Naive thymus-derived CD8-positive, alpha-beta T cell (primary cell): ENCODE results near the gene PTPRF. TPM values are rescaled to one million over a fixed set of nuclear protein-coding genes. Genes with fewer than 3 reads are reported as not detected.

Experiments used
- ATAC-seq, 2 donors: fragments of 150-1000 bp; cut with Tn5 transposase in 1 of 2; sonication (Bioruptor Pico), chemical (Tn5 transposase) in 1 of 2; 1 replicate in 1 of 2; 2 replicates in 1 of 2; pipeline ENCODE4 v1.10.0; 2021; ENCODE audit warnings: mild to moderate bottlenecking in 2 of 2, moderate library complexity in 2 of 2
- POLR2A ChIA-PET: fragments of 350-600 bp; sonication (Branson Sonifier 250); formaldehyde crosslinking; loops from one replicate; lab custom pipeline; 2021; ENCODE audit warnings: antibody characterized with exemption; lab: Charles Lee
- DNase-seq, 10 donors: peaks; one replicate each; pipeline versions ENCODE4 v3.0.0 to v3.0.0-alpha.2; 2020 to 2022
- H3K27ac Mint-ChIP-seq, 10 donors: one replicate each; pipeline ENCODE4 v1.8.0; 2020 to 2022; ENCODE audit warnings: mild to moderate bottlenecking in 10 of 10, mixed read lengths in 10 of 10, moderate library complexity in 4 of 10, inconsistent platforms in 1 of 10
- H3K27me3 Mint-ChIP-seq, 5 donors: one replicate each; pipeline ENCODE4 v1.8.0; 2021 to 2022; ENCODE audit warnings: mixed read lengths in 5 of 5
- H3K36me3 Mint-ChIP-seq, 3 donors: one replicate each; pipeline ENCODE4 v1.8.0; 2020 to 2022; ENCODE audit warnings: mixed read lengths in 3 of 3, mild to moderate bottlenecking in 2 of 3, inconsistent platforms in 1 of 3
- H3K4me1 Mint-ChIP-seq, 4 donors: one replicate each; pipeline ENCODE4 v1.8.0; 2021 to 2022; ENCODE audit warnings: mixed read lengths in 4 of 4
- H3K4me3 Mint-ChIP-seq, 10 donors: one replicate each; pipeline ENCODE4 v1.8.0; 2020 to 2022; ENCODE audit warnings: mild to moderate bottlenecking in 10 of 10, mixed read lengths in 10 of 10, moderate library complexity in 6 of 10, inconsistent platforms in 1 of 10
- H3K9me3 Mint-ChIP-seq, 9 donors: one replicate each; pipeline ENCODE4 v1.8.0; 2020 to 2022; ENCODE audit warnings: mixed read lengths in 9 of 9, mild to moderate bottlenecking in 3 of 9, inconsistent platforms in 1 of 9, moderate library complexity in 1 of 9
- polyA plus RNA-seq, 3 donors: library from polyadenylated mRNA; unstranded; fragments of 300-500 nt; fragmentation: Illumina TruSeq; gene quantifications; one replicate each; pipeline ENCODE4 v1.2.3, GENCODE V29; 2021
- total RNA-seq, 8 experiments: library from RNA in 2 of 8; stranded (reverse) in 2 of 8; gene quantifications; one replicate each; pipeline ENCODE4 v1.2.3 and lab custom pipeline; 2021 to 2026

Gene PTPRF
- total and polyA plus RNA-seq, 5 experiments from 2014 or later, result 0.08 TPM; not detected in 4

DNA sequence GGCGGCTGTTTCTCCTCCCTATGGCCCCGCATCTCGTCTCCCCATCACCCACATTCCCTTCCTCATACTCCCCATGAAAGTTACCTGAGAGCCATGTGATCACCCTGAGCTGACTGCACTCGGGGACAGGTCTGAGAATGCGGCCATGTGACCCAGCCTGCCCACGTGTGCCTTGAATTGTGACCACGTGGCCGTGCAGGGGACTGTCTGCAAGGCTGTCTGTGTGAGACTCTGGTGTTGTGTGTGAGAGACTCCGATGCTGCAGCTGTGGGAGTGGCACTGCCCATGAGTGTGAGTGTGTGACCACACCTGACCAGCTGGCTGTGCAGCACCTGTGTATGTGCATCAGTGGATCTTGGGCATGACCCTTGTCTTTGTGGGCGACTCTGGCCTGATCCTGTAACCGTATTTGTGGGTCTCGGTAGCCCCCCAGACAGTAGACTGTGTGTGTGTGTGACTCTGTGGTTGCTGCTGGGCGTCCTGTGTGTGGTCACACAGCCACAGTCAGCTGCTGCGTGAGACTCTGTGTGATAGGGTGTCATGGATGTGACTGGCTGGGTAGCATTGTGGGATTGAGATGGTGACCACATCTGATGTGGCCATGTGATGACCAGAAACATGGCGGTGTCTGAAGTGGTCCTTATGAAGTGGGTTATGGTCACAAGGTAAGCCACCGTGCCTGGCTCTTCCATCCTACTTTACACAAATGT, 62.4 kb downstream of the PTPRF start:
- DNase-seq, result no peak
- ATAC-seq, result no peak
- Mint-ChIP-seq H3K27me3 (no peaks in the 10 kb centered on the region), H3K27ac (no peak overlapping the region), H3K4me1 (no peaks in the 10 kb centered on the region), H3K36me3 (no peaks in the 10 kb centered on the region), H3K4me3 (no peak overlapping the region), H3K9me3 (no peaks in the 10 kb centered on the region)
- POLR2A ChIA-PET, result no interaction called here

DNA sequence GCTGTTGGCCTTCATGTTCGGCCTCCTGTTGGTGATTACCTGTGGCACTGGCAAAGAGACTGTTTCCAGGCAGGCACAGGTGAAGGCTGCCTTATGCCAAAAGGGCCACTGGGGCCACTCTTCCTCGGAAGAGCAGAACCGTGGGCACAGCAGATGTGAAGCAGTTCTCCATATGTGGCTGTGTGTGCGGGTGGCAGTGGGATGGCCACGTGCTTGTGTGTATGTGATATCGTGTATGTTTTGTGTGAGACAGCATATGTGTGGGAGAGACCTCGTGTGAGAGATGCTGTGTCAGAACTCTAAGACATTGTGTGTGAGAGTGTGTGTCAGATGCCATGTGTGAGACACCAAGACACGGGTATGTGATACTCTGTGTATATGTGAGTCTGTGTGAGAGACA, 65.9 kb downstream of the PTPRF start:
- Mint-ChIP-seq H3K27me3 (no peaks in the 10 kb centered on the region), H3K4me3 (no peak overlapping the region), H3K36me3 (no peaks in the 10 kb centered on the region), H3K9me3 (no peaks in the 10 kb centered on the region), H3K27ac (no peak overlapping the region), H3K4me1 (no peaks in the 10 kb centered on the region)
- DNase-seq (no peak), ATAC-seq (no peak)
- POLR2A ChIA-PET, result no interaction called here

DNA sequence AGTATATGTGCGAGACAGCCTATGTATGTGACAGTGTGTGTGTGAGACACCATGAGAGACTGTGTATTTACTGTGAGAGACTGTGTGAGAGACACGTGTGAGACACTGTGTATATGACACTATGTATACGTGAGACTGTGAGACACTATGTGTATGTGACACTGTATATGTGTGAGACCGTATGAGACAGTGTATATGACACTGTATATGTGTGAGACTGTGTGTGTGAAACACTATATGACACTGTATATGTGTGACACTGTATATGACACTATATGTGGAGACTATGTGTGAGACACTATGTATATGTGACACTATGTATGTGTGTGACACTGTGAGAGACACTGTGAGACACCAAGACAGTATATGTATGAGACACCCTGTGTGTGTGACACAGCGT, 66.3 kb downstream of the PTPRF start:
- Mint-ChIP-seq H3K4me3 (no peak overlapping the region), H3K27ac (no peak overlapping the region), H3K36me3 (no peaks in the 10 kb centered on the region), H3K27me3 (no peaks in the 10 kb centered on the region), H3K4me1 (no peaks in the 10 kb centered on the region), H3K9me3 (no peaks in the 10 kb centered on the region)
- no peak for ATAC-seq
- POLR2A ChIA-PET, result no interaction called here
- DNase-seq, result no peak

DNA sequence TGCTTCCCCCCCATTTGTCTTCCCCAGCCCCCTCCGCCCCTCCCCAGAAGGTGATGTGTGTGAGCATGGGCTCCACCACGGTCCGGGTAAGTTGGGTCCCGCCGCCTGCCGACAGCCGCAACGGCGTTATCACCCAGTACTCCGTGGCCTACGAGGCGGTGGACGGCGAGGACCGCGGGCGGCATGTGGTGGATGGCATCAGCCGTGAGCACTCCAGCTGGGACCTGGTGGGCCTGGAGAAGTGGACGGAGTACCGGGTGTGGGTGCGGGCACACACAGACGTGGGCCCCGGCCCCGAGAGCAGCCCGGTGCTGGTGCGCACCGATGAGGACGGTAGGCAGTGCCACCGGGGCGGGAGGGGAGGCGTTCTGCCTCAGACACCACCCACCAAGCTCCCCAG, 67.0 kb downstream of the PTPRF start:
- Mint-ChIP-seq H3K9me3 (no peaks in the 10 kb centered on the region), H3K36me3 (no peaks in the 10 kb centered on the region), H3K27me3 (no peaks in the 10 kb centered on the region), H3K4me1 (no peaks in the 10 kb centered on the region), H3K4me3 (no peak overlapping the region), H3K27ac (no peak overlapping the region)
- ATAC-seq, result no peak
- POLR2A ChIA-PET, result no interaction called here
- no peak for DNase-seq

DNA sequence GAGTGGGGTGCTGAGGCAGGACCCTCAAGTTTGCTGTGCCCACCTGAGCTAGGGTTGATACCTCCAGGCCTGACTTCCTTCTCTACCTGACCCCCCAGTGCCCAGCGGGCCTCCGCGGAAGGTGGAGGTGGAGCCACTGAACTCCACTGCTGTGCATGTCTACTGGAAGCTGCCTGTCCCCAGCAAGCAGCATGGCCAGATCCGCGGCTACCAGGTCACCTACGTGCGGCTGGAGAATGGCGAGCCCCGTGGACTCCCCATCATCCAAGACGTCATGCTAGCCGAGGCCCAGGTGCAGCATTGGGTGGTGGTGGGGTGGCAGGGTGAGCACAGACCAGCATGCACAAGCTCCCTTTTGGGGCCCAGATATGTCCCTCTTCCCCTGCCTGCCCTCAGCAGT, 67.9 kb downstream of the PTPRF start:
- Mint-ChIP-seq H3K4me1 (no peaks in the 10 kb centered on the region), H3K4me3 (no peak overlapping the region), H3K36me3 (no peaks in the 10 kb centered on the region), H3K9me3 (no peaks in the 10 kb centered on the region), H3K27me3 (no peaks in the 10 kb centered on the region), H3K27ac (no peak overlapping the region)
- POLR2A ChIA-PET, result interaction anchor here (0.5 kb wide), 1 partner anchor 272 kb away, joined by 3 read pairs; no protein-coding TSS in a partner anchor
- DNase-seq, result no peak
- ATAC-seq, result no peak

DNA sequence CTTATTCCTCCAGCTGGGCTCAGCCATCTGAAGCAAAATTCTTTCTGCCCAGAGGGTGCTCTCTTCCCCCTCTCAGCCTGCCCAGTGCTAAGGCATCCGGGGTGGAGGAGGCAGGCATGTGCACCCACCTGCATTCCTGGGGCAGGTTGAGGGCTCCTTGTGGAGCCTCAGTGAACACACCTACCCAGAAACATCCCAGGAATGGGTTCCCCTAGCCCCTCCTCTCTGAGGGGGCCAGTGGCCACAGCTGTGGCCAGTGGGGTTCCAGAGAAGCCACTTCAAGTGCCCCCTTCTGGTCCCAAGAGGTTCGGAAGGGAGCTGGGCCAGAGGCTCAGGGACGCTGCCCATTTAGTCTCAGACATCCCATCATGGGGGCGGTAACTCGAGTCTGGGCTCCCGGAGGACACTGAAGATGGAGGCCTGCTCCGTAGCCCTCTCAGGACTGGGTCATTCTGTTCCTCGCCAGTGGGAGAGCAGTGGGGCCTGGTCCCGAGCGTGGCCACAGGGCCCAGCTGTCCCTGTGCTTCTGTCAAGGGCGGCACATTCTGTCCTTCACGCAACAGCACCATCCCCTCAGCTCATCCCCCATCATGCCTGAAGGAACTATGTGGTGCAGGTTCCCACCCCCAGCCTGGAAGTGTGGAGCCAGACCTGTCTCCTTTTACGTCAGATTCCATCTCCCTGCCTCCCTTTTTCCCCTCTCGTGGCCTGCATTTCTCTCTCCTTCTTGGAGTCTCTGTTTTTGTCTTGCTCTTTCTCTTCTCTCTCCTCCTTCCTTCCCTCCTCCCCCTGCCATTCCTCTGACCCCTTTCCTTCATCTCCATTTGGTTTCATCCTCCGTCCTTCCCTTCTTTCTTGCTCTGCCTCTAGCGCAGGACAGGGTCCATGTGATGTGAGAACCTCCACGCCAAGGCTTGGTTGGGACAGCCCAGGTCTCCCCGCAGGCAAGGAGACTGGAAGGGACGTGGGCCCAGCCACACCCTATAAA, 69.6 kb downstream of the PTPRF start:
- DNase-seq (no peak), ATAC-seq (no peak)
- H3K4me1 Mint-ChIP-seq, result no peaks in the 10 kb centered on the region
- peak overlapping the region in 1 of 10 donors; percentile 58 for H3K27ac Mint-ChIP-seq
- POLR2A ChIA-PET, result no interaction called here
- H3K36me3 Mint-ChIP-seq, result no peaks in the 10 kb centered on the region
- H3K4me3 Mint-ChIP-seq, result no peak overlapping the region
- no peaks in the 10 kb centered on the region for H3K9me3 Mint-ChIP-seq
- H3K27me3 Mint-ChIP-seq, result no peaks in the 10 kb centered on the region

DNA sequence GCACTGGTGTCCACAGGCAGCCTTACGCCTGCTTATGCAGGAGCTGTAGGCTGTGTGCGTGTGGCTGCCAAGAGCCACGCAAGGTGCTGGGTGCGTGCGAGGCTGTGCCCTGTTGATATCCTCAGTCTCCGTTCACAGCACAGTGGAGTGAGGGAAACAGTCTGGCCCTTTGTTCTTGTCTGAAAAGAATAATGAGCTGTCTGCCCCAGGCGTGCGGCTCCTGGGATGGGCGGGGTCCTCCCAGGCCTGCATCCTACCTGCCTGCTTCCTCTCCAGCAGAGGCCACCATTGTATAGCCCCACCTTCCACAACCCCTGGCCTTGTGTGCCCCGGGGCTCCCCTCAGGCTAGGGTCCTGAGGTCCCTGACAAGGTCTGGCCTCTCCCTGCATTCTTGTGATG, 72.3 kb downstream of the PTPRF start:
- Mint-ChIP-seq H3K36me3 (no peaks in the 10 kb centered on the region), H3K9me3 (no peaks in the 10 kb centered on the region), H3K4me1 (peaks cover 0 to 2% (median 0%) of the 10 kb centered on the region in 4 donors), H3K27me3 (no peaks in the 10 kb centered on the region), H3K4me3 (no peak overlapping the region), H3K27ac (peak overlapping the region in 1 of 10 donors; percentile 15)
- DNase-seq, result no peak
- ATAC-seq, result no peak
- POLR2A ChIA-PET, result no interaction called here

DNA sequence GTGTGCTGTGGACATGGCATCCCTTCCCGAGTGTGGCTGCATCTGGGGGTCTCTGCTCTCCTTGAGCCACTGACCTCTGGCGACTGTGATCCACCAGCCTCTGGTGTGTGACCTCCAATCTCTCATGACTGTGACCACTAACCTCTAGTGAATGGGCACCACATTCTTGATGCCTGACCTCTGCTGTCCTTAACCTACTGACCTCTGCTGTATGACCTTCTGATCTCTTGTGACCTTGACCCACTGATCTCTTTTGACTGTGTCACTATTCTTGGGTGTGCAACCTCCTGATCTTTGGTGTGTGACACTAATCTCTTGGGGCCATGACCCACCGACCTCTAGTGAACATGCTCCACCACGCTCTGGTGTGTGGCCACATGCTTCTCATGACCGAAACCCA, 73.5 kb downstream of the PTPRF start:
- DNase-seq (no peak), ATAC-seq (no peak)
- Mint-ChIP-seq H3K27me3 (no peaks in the 10 kb centered on the region), H3K4me3 (no peak overlapping the region), H3K36me3 (no peaks in the 10 kb centered on the region), H3K27ac (no peak overlapping the region), H3K4me1 (peaks cover 0 to 2% (median 0%) of the 10 kb centered on the region in 4 donors), H3K9me3 (no peaks in the 10 kb centered on the region)
- POLR2A ChIA-PET, result no interaction called here

DNA sequence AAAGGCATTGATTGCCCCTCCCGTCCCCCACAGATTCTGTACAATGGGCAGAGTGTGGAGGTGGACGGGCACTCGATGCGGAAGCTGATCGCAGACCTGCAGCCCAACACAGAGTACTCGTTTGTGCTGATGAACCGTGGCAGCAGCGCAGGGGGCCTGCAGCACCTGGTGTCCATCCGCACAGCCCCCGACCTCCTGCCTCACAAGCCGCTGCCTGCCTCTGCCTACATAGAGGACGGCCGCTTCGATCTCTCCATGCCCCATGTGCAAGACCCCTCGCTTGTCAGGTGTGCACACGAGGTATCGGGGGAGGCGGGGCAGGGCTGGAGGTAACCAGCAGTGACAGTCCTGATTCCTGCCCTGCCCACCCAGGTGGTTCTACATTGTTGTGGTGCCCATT, 74.5 kb downstream of the PTPRF start:
- Mint-ChIP-seq H3K9me3 (no peaks in the 10 kb centered on the region), H3K4me1 (peaks cover 0 to 2% (median 0%) of the 10 kb centered on the region in 4 donors), H3K4me3 (no peak overlapping the region), H3K36me3 (no peaks in the 10 kb centered on the region), H3K27me3 (no peaks in the 10 kb centered on the region), H3K27ac (no peak overlapping the region)
- POLR2A ChIA-PET, result no interaction called here
- ATAC-seq (no peak), DNase-seq (no peak)

DNA sequence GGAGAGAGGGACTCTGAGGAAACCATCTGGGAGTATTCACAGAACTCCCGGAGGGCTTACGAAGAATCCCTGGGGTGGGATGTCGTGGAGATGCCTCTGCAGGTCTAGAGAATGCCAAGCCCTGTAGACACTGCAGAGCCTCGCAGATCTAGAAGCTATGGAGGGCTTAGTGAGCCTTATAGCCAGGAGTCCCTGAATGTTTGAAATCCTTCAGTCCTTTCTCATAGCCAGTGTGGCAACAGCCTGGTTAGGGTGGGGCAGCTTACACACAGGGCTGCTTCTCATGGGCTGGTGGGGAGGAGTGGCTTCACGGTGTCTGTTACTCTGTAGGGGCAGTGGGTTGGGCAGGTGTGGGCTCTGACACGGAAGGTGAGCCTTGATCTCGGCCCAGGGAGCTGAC, 75.1 kb downstream of the PTPRF start:
- H3K9me3 Mint-ChIP-seq, result no peaks in the 10 kb centered on the region
- ATAC-seq, result no peak
- peaks cover 0 to 2% (median 0%) of the 10 kb centered on the region in 4 donors for H3K4me1 Mint-ChIP-seq
- no peak overlapping the region for H3K4me3 Mint-ChIP-seq
- H3K27ac Mint-ChIP-seq, result no peak overlapping the region
- DNase-seq, result no peak
- no peaks in the 10 kb centered on the region for H3K27me3 Mint-ChIP-seq
- POLR2A ChIA-PET, result no interaction called here
- H3K36me3 Mint-ChIP-seq, result no peaks in the 10 kb centered on the region

DNA sequence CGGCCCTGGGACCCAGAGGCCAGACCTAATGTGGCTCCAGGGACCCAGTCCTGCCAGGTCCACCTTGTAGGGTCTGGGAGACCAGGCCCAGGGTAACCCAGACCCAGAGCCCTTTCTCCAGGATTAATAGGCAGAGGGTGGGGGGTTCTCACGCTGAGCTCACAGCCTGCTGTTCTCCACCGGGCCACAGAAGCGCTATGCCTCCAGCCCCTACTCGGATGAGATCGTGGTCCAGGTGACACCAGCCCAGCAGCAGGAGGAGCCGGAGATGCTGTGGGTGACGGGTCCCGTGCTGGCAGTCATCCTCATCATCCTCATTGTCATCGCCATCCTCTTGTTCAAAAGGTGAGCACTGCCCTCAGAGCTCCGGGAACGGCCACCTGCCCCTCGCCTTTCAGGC, 75.9 kb downstream of the PTPRF start:
- peaks cover 0 to 2% (median 0%) of the 10 kb centered on the region in 4 donors for H3K4me1 Mint-ChIP-seq
- POLR2A ChIA-PET, result no interaction called here
- H3K4me3 Mint-ChIP-seq, result no peak overlapping the region

DNA sequence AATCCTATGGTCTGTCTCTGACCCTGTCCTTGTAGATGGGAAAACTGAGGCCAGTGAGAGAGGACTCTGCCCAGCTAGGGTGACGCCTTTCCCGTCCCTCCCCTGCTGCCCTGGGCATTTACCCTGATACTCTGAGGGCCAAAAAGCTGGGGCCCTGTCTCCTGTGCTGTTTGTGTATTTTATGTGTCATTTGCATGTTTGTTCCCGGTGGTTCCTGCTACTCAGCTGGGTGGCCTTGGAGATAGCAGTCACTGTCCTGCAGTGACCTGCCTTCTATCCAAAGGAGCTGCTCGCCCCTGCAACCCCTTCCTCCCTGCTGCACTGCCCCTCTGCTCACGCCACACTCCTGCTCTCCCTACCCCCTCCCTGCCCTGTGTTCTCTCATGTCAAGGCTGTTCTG, 78.1 kb downstream of the PTPRF start:
- peaks cover 0 to 2% (median 0%) of the 10 kb centered on the region in 4 donors for H3K4me1 Mint-ChIP-seq
- no peak for ATAC-seq
- H3K9me3 Mint-ChIP-seq, result no peaks in the 10 kb centered on the region
- POLR2A ChIA-PET, result no interaction called here
- peaks cover 0 to 11% (median 0%) of the 10 kb centered on the region in 5 donors for H3K27me3 Mint-ChIP-seq
- no peak overlapping the region for H3K27ac Mint-ChIP-seq
- no peak overlapping the region for H3K4me3 Mint-ChIP-seq
- no peak for DNase-seq
- no peaks in the 10 kb centered on the region for H3K36me3 Mint-ChIP-seq

More for the DNA sequence above, 75.9 kb downstream of the PTPRF start:
- Mint-ChIP-seq H3K27ac (no peak overlapping the region), H3K27me3 (peaks cover 0 to 7% (median 0%) of the 10 kb centered on the region in 5 donors), H3K9me3 (no peaks in the 10 kb centered on the region), H3K36me3 (no peaks in the 10 kb centered on the region)
- ATAC-seq (no peak), DNase-seq (no peak)

DNA sequence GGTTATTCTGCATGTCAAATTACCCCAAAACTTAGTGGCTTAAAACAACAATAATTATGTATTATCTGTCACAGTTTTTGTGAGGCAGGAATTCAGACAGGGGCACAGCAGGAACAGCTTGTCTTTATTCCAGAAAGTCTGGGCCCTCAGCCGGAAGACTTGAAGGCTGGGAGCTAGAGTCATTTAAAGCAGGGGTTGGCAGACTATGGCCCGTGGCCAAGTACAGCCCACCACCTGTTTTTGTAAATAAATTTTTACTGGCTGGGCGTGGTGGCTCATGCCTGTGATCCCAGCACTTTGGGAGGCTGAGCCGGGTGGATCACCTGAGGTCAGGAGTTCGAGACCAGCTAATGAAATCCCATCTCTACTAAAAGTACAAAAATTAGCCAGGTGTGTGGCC, 79.7 kb downstream of the PTPRF start:
- ATAC-seq (no peak), DNase-seq (no peak)
- Mint-ChIP-seq H3K27me3 (peaks cover 0 to 11% (median 0%) of the 10 kb centered on the region in 5 donors), H3K4me1 (peaks cover 0 to 2% (median 0%) of the 10 kb centered on the region in 4 donors), H3K9me3 (no peaks in the 10 kb centered on the region), H3K4me3 (no peak overlapping the region), H3K36me3 (no peaks in the 10 kb centered on the region), H3K27ac (peak overlapping the region in 1 of 10 donors; percentile 58)
- POLR2A ChIA-PET, result no interaction called here
